T47D (cell line): ENCODE measurements around the gene CAPN1.
A peak's percentile ranks its signal among the peaks of the same experiment; 100 is the strongest.
"Not testable (repeated sequence)": the region's sequence is repeated elsewhere in the genome, so short reads cannot be mapped to it uniquely, and the experiment has no call there.

Experiments
- DNase-seq, 2 experiments: peaks; one replicate each; pipeline versions ENCODE4 v3.0.0 to v3.0.0-alpha.2; 2011 to 2012; ENCODE audit warnings: low read depth in 1 of 2, low spot score in 1 of 2
- JUND ChIP-seq: IDR thresholded peaks from 2 replicates; pipeline ENCODE4 v1.6.1; 2012; ENCODE audit warnings: low read depth
- in situ Hi-C: cut with HindIII; loops from 2 replicates; pipeline ENCODE4 v1.10.0; 2016; ENCODE audit warnings: low sequenced_read_pairs, low pct_unique_long_range_greater_than_20kb

Gene CAPN1

DNA sequence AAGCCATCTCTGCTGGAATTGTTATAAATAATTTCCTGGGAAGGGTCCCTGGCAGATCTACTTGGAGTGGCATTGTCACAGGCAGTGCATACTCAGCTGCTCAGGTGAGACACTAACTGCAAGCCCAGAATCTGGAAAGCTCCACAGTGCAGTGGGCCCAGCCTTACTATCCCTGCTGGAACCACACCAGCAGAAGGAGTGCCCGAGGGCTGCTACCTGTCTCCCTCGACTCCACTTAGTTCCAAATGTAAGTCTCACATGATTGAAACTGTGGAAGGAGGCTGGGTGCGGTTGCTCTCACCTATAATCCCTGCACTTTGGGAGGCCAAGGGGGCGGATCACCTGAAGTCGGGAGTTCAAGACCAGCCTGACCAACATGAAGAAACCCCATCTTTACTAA is 33.1 kb upstream of the CAPN1 start:
- TF ChIP-seq JUND = no peak
- in situ Hi-C loops = no loop called here
- DNase-seq = no peak

GRCh38 chr11:65150131-65150508 is 31.6 kb upstream of the CAPN1 start:
- in situ Hi-C loops, DNase-seq: not testable (repeated sequence)

DNA sequence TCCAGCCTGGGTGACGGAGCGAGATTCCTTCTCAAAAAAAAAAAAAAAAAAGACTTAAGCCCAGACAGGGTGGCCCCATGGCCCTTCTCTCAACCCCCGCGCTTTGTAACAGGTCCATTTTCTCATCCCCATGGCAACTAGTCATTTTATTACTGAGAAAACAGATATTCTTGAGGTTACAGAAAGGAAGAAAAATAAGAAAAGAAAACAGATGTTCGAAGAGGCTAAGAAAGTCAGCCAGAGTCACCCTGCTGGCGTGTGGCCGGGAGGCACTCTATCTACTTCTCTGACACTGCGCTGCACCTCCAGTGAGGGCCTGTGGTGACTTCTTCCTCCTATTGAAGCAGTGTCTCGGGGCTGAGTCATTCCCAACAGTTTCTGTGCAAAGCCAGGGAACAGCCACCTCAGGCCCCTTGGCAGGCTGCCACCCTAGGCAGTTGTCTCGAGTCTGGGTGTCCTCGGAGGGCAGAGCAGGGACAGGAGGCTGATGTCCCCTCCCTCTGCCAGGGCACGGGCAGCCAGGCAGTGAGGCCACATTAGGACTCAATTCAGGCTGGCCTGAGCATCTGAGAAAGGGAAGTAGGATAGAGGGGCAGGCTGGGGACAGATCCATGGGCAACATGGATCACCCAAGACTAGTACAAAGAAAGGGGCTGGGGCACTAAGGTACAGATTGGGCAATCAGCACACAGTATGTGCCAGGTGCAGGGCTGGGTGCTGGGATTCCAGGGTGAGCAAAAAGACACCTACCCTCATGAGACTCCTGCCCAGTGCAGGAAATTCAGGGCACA is 31.0 kb upstream of the CAPN1 start:
- in situ Hi-C loops = no loop called here
- no peak for TF ChIP-seq JUND
- DNase-seq = peak; percentile 28 to 83

DNA sequence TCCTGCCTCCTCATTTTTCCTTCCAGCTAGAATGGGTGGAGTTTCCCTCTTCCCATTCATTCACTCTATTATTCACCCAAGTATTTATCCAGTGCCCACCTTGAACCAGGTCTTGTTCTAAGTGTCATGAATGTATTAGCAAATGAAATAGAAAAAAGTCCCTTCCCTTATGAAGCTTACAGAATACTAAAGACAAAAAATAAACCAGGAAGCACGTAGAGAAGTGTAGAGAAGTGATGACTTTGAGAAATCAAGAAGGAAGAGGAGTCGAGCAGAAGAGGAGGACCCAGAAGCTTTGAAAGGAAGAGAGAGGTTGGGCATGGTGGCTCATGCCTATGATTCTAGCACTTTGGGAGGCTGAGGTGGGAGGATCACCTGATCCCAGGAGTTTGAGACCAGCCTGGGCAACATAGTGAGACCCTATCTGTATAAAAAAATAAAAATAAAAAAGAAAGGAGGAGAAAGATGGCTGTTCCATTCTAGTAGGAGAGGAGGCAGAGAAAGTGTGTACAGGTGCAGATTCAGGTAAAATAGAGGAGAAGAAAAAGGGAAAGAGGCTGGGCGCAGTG is 30.3 kb upstream of the CAPN1 start:
- in situ Hi-C loops = no loop called here
- no peak for DNase-seq
- no peak for TF ChIP-seq JUND

- no peak for TF ChIP-seq JUND
- in situ Hi-C loops = no loop called here
- DNase-seq = no peak
These were observed 29.6 kb upstream of the CAPN1 start for GRCh38 chr11:65152122-65152521.

DNA sequence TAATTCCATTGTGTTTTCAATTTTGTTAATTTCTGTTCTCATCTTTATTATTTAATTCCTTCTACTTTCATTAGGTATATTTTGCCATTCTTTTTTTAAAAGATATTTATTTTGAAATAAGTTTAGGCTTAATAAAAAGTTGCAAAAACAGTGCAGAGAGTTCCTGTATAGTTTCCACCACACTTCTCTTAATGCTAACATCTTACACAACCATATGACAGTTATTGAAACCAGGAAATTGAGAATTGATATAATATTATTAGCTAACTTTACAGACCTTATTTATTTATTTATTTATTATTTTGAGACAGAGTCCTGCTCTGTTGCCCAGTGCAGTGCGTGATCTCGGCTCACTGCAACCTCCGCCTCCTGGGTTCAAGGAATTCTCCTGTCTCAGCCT is 25.5 kb upstream of the CAPN1 start:
- no peak for TF ChIP-seq JUND
- in situ Hi-C loops = no loop called here

GRCh38 chr11:65156926-65157325 is 24.8 kb upstream of the CAPN1 start:
- in situ Hi-C loops = no loop called here
- no peak for TF ChIP-seq JUND
- DNase-seq = no peak

More for the DNA sequence above, 25.5 kb upstream of the CAPN1 start:
- DNase-seq = no peak

GRCh38 chr11:65157336-65157735 is 24.4 kb upstream of the CAPN1 start:
- in situ Hi-C loops = no loop called here
- no peak for DNase-seq
- no peak for TF ChIP-seq JUND

- in situ Hi-C loops = no loop called here
- DNase-seq = no peak
- TF ChIP-seq JUND = no peak
These were observed 22.7 kb upstream of the CAPN1 start for GRCh38 chr11:65159012-65159411.

DNA sequence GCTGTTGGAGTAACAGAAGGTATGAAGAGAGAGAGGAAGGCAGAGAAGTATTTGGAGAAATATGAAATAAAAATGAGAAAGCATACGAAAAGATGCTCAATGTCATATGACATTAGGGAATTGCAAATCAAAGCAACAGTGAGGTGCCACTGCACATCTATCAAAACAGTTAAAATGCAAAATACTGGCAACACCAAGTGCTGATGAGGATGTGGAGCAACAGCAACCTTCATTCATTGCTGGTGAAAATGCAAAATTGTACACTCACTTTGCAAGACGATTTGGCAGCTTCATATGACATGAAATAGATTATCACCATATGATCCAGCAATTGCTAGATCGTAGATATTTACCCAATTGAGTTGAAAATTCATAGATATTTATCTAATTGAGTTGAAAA is 21.1 kb upstream of the CAPN1 start:
- no peak for DNase-seq
- in situ Hi-C loops = no loop called here
- TF ChIP-seq JUND = no peak

DNA sequence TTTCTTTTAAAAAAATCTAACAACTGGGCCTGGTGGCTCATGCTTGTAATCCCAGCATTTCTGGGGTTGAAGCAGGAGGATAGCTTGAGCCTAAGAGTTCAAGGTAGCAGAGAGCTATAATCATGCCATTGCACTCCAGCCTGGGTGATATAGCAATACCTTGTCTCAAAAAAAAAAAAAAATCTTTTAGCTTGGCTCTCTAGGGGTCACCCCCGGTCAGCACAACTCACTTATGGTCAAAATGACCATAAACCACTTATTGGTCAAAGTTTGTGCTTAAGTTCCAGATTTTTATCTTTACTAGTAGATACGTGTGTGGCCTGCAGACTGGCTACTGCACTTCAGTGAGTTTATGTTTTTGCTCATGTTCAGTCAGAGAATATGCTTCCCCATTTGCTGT is 18.0 kb upstream of the CAPN1 start:
- TF ChIP-seq JUND = no peak
- DNase-seq = no peak
- in situ Hi-C loops = no loop called here

- TF ChIP-seq JUND = no peak
- no peak for DNase-seq
- in situ Hi-C loops = no loop called here
These were observed 16.1 kb upstream of the CAPN1 start for GRCh38 chr11:65165410-65166317.

GRCh38 chr11:65166893-65167292 is 14.8 kb upstream of the CAPN1 start:
- TF ChIP-seq JUND = no peak
- in situ Hi-C loops = no loop called here
- DNase-seq = no peak
